Endothelial cell of umbilical vein (primary cell): ENCODE results near the gene MBOAT1.

Experiments used
- EZH2 ChIP-seq: IDR thresholded peaks from 2 replicates; pipeline ENCODE4 v1.6.1; 2012; ENCODE audit warnings: borderline replicate concordance, low read depth, mild to moderate bottlenecking, moderate library complexity, low read length, inconsistent platforms; ENCODE audit not compliant: severe bottlenecking
- FOS ChIP-seq: IDR thresholded peaks from 2 replicates; pipeline ENCODE4 v1.6.1; 2011; ENCODE audit warnings: mild to moderate bottlenecking, low read length, moderate library complexity, borderline replicate concordance; ENCODE audit not compliant: insufficient read depth
- GATA2 ChIP-seq: IDR thresholded peaks from 2 replicates; pipeline ENCODE4 v1.7.0; 2011; ENCODE audit warnings: low read depth, mild to moderate bottlenecking, moderate library complexity, mixed read lengths, low read length; ENCODE audit not compliant: insufficient read length, insufficient read depth
- JUN ChIP-seq: IDR thresholded peaks from 2 replicates; pipeline ENCODE4 v1.6.1; 2011; ENCODE audit warnings: borderline replicate concordance, low read depth; ENCODE audit not compliant: insufficient read length, insufficient read depth
- MYC ChIP-seq: IDR thresholded peaks from one replicate; pipeline ENCODE4 v1.6.1; 2011; ENCODE audit warnings: mild to moderate bottlenecking, low read depth, low read length
- POLR2A ChIP-seq: IDR thresholded peaks from 2 replicates; pipeline ENCODE4 v1.6.1; 2012; ENCODE audit warnings: low read depth, mild to moderate bottlenecking, control low read depth, low read length
- POLR2AphosphoS5 ChIP-seq: IDR thresholded peaks from 2 replicates; pipeline ENCODE4 v1.6.1; 2012; ENCODE audit warnings: low read depth, mild to moderate bottlenecking, control low read depth, low read length, moderate library complexity; ENCODE audit not compliant: insufficient read depth
- TF ChIP-seq, protein P1 (sequence below), 2 donors: IDR thresholded peaks; 1 replicate in 1 of 2; 2 replicates in 1 of 2; pipeline ENCODE4 v1.5.1; 2011; ENCODE audit warnings: low read length in 2 of 2, mild to moderate bottlenecking in 2 of 2, moderate library complexity in 2 of 2, control low read depth in 1 of 2, inconsistent platforms in 1 of 2, low read depth in 1 of 2; ENCODE audit not compliant: insufficient read depth in 1 of 2; ENCODE audit errors: extremely low read depth in 1 of 2

DNA sequence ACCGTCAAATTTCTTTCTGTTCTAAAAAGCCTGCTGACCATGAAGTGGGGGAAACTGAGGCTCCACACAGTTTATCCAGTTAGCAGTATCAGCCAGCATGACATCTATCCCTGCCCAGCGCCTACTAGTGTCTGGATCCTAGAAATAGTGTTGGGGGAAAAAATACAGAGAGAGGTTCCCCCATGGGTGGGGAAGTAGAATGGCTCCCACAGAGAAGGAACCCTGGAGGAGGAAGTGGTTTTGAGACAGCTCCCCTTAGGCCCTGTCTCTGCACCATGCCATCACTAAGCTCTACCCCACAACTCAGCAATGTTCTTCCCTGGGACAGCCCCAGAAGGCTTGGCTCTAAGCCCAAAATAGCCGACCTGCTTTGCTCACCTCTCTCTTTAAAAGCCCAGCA, 153.4 kb downstream of the MBOAT1 start:
- no peak for TF ChIP-seq POLR2A
- TF ChIP-seq POLR2AphosphoS5, result no peak
- TF ChIP-seq, protein P1, sequence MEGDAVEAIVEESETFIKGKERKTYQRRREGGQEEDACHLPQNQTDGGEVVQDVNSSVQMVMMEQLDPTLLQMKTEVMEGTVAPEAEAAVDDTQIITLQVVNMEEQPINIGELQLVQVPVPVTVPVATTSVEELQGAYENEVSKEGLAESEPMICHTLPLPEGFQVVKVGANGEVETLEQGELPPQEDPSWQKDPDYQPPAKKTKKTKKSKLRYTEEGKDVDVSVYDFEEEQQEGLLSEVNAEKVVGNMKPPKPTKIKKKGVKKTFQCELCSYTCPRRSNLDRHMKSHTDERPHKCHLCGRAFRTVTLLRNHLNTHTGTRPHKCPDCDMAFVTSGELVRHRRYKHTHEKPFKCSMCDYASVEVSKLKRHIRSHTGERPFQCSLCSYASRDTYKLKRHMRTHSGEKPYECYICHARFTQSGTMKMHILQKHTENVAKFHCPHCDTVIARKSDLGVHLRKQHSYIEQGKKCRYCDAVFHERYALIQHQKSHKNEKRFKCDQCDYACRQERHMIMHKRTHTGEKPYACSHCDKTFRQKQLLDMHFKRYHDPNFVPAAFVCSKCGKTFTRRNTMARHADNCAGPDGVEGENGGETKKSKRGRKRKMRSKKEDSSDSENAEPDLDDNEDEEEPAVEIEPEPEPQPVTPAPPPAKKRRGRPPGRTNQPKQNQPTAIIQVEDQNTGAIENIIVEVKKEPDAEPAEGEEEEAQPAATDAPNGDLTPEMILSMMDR (IDR thresholded peaks at IDR 0.05; ENCODE audit: extremely low read depth in 1 of 2, insufficient read depth in 1 of 2, low read depth in 1 of 2, low read length in 2 of 2), result no peak
- no peak for TF ChIP-seq EZH2
- no peak for TF ChIP-seq JUN
- no peak for TF ChIP-seq GATA2
- no peak for TF ChIP-seq MYC
- no peak for TF ChIP-seq FOS
